Chondrocyte (in vitro differentiated cells): ENCODE data around the gene C20orf144. TPM values are rescaled to one million over a fixed set of nuclear protein-coding genes. Genes with fewer than 3 reads are reported as not detected.

ENCODE experiments used
- DNase-seq: peaks from one replicate; pipeline ENCODE4 v3.0.0; 2021; ENCODE audit warnings: mixed read lengths, low spot score
- H3K27ac Mint-ChIP-seq: one replicate; pipeline ENCODE4 v1.8.0; 2021; ENCODE audit warnings: mild to moderate bottlenecking, moderate library complexity, mixed read lengths; ENCODE audit not compliant: unreplicated experiment
- H3K27me3 Mint-ChIP-seq: 2 replicates; pipeline ENCODE4 v1.8.0; 2021; ENCODE audit warnings: low read depth, mixed read lengths
- H3K36me3 Mint-ChIP-seq: 2 replicates; pipeline ENCODE4 v1.8.0; 2021; ENCODE audit warnings: low read depth, mixed read lengths
- H3K4me1 Mint-ChIP-seq: 2 replicates; pipeline ENCODE4 v1.8.0; 2021; ENCODE audit warnings: low read depth, mild to moderate bottlenecking, mixed read lengths
- H3K4me3 Mint-ChIP-seq: one replicate; pipeline ENCODE4 v1.8.0; 2021; ENCODE audit warnings: mild to moderate bottlenecking, moderate library complexity, mixed read lengths; ENCODE audit not compliant: unreplicated experiment
- H3K9me3 Mint-ChIP-seq: 2 replicates; pipeline ENCODE4 v1.8.0; 2021; ENCODE audit warnings: low read depth, mixed read lengths
- CTCF ChIP-seq: fragments of 200-600 bp; sonication (generic); IDR thresholded peaks from 2 replicates; pipeline ENCODE4 v1.5.0; 2021; ENCODE audit warnings: antibody characterized with exemption, mild to moderate bottlenecking, moderate library complexity
- total RNA-seq: library from RNA; stranded (reverse); gene quantifications from 3 replicates; pipeline ENCODE4 v1.2.1, GENCODE V29; 2021

The C20orf144 gene
- total RNA-seq, 1 donor from 2014 or later: 0.10 TPM

- H3K27me3 Mint-ChIP-seq: no peaks in the 10 kb centered on the region
- peaks cover 25% of the 10 kb centered on the region for H3K4me1 Mint-ChIP-seq
- no peak overlapping the region for H3K4me3 Mint-ChIP-seq
- H3K9me3 Mint-ChIP-seq: no peaks in the 10 kb centered on the region
- H3K36me3 Mint-ChIP-seq: peaks cover 11% of the 10 kb centered on the region
- TF ChIP-seq CTCF: no peak
- no peak overlapping the region for H3K27ac Mint-ChIP-seq
- no peak for DNase-seq
Measured at GRCh38 chr20:33650111-33650752, 11.9 kb upstream of the C20orf144 start.

- Mint-ChIP-seq H3K36me3 (peaks cover 5% of the 10 kb centered on the region), H3K4me1 (peaks cover 25% of the 10 kb centered on the region), H3K27ac (no peak overlapping the region), H3K27me3 (no peaks in the 10 kb centered on the region), H3K9me3 (no peaks in the 10 kb centered on the region), H3K4me3 (no peak overlapping the region)
- no peak for DNase-seq
- no peak for TF ChIP-seq CTCF
Measured at GRCh38 chr20:33650753-33651561, 11.2 kb upstream of the C20orf144 start.

GRCh38 chr20:33651562-33652048 lies 10.5 kb upstream of the C20orf144 start:
- Mint-ChIP-seq H3K36me3 (peaks cover 2% of the 10 kb centered on the region), H3K4me1 (peaks cover 25% of the 10 kb centered on the region), H3K9me3 (no peaks in the 10 kb centered on the region), H3K27ac (no peak overlapping the region), H3K27me3 (no peaks in the 10 kb centered on the region), H3K4me3 (no peak overlapping the region)
- no peak for TF ChIP-seq CTCF
- no peak for DNase-seq

GRCh38 chr20:33653218-33653899 lies 8.8 kb upstream of the C20orf144 start:
- peak; percentile 94 for TF ChIP-seq CTCF
- DNase-seq: peak; percentile 37
- Mint-ChIP-seq H3K9me3 (no peaks in the 10 kb centered on the region), H3K27ac (no peak overlapping the region), H3K36me3 (peaks cover 2% of the 10 kb centered on the region), H3K4me1 (peaks cover 9% of the 10 kb centered on the region), H3K4me3 (no peak overlapping the region), H3K27me3 (no peaks in the 10 kb centered on the region)
